Measurements from ENCODE around the gene CBFA2T3. TPM values are rescaled to one million over a fixed set of nuclear protein-coding genes. Genes with fewer than 3 reads are reported as not detected.

The CBFA2T3 gene
- total RNA-seq, 1 experiment from 2014 or later: 2.1 TPM

DNA sequence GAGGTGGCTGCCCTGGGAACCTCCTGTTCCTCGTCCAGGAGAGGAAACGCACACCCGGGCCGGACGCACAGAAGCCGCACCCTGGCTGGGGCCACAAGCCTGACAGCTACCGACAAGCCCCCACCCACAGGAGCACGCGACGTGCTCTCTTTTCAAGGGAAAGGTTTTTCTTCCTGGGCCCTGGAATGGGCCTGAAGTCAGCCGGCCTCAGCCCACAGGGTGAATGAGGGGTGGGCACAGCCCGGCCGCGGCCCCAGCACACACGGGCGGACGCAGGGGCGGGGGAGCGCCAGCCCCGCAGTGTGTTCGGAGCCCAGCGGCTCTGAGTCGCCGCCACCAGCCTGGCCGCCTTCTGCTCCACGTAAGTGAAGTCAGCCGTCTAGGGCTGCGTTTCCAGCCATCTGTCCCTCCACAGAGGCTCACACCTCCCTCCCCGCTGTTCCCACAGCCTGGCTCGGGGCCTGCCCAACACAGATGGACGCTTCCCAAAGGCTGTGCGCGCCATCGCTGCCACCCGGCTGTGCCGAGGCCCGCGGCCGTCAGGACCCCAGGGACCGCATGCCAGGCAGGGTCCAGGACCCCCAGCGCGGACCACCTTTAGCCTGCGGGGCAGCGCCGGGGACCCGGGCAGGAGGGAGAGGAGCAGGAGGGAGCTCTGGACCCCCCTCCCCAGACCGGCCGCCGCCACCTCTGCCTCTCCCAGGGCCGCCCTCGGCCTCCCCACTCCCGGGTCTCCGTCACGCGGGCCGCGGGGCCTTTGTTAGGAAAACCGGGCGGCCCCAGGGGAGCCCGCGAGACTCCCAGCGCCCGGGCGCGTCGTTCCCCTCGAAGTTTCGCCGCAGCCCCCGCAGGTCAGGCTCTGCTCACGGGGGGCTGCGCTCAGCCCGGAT lies 36.8 kb downstream of the CBFA2T3 start:
- H3K4me1 Mint-ChIP-seq (ENCODE audit: low read depth, unreplicated experiment): no peaks in the 10 kb centered on the region
- Histone ChIP-seq H3K27me3 (replicated peaks; ENCODE audit: control insufficient read depth, insufficient read depth, low read length) (no peaks in the 10 kb centered on the region; the same call in none of the 2 replicates), H3K4me3 (ENCODE audit: low read depth, low read length) (peak overlapping the region; percentile 39), H3K36me3 (ENCODE audit: control insufficient read depth, insufficient read depth, low read length) (no peaks in the 10 kb centered on the region), H3K9me3 (no peaks in the 10 kb centered on the region), H3K4me1 (peaks cover 4% of the 10 kb centered on the region; the same call in 1 of the 2 replicates)
- peak overlapping the region; percentile 11 for H3K4me3 Mint-ChIP-seq (ENCODE audit: unreplicated experiment)
- no peaks in the 10 kb centered on the region for H3K9me3 Mint-ChIP-seq (ENCODE audit: unreplicated experiment)
- no TSS peak for BruUV-seq (replicated peaks)
- TF ChIP-seq, protein P1, sequence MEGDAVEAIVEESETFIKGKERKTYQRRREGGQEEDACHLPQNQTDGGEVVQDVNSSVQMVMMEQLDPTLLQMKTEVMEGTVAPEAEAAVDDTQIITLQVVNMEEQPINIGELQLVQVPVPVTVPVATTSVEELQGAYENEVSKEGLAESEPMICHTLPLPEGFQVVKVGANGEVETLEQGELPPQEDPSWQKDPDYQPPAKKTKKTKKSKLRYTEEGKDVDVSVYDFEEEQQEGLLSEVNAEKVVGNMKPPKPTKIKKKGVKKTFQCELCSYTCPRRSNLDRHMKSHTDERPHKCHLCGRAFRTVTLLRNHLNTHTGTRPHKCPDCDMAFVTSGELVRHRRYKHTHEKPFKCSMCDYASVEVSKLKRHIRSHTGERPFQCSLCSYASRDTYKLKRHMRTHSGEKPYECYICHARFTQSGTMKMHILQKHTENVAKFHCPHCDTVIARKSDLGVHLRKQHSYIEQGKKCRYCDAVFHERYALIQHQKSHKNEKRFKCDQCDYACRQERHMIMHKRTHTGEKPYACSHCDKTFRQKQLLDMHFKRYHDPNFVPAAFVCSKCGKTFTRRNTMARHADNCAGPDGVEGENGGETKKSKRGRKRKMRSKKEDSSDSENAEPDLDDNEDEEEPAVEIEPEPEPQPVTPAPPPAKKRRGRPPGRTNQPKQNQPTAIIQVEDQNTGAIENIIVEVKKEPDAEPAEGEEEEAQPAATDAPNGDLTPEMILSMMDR (IDR thresholded peaks at IDR 0.05; ENCODE audit: insufficient read depth in 1 of 2, low read depth in 1 of 2, low read length in 1 of 2, severe bottlenecking in 1 of 2, unreplicated experiment in 1 of 2): no peak
- H3K27me3 Mint-ChIP-seq (ENCODE audit: insufficient read depth, unreplicated experiment): peaks cover 14% of the 10 kb centered on the region
- no peaks in the 10 kb centered on the region for H3K36me3 Mint-ChIP-seq (ENCODE audit: insufficient read depth, unreplicated experiment)
- ChIA-PET CTCF (no interaction called here), POLR2A (no interaction called here)
- no peak for DNase-seq
- intact Hi-C loops (cut with micrococcal nuclease; ENCODE audit: unreplicated experiment): loop anchor here (10.0 kb wide), 2 partner anchors 65 to 225 kb away; no protein-coding TSS in a partner anchor
- H3K27ac Mint-ChIP-seq (ENCODE audit: unreplicated experiment): no peak overlapping the region

DNA sequence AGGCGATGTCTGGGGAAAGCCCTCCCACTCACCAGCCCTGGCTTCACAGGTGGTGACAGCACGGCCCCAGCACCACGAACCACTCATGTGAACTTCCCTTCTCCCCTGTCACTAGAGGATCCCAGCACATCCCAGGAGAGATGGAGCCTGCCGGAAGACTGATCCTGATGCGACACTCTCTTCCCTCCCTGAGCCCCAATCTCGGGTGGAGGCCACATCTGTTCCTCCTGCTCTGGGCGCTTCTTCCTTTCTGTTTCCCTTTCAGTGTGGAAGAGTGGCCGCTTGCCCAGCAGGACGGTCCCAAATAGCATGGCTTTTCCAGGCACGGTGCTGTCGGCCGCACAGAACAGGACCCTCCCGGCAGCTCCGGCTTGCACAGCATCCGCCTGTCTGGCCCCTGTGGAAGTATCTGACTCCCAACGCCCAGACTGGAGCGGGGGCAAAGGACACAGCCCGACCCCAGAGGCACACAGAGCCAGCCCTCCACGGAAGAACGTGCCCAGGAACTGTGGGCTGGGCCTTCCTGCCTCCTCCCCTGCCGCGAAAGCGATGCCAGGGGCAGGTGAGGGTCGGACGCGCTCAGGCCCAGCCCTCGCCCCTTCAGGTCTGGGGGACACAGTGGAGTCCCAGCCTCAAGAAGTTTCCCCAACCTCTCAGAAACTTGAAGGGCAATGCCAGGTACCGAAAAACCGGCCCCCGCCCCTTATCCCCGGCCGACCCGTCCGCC lies 37.6 kb downstream of the CBFA2T3 start:
- Histone ChIP-seq H3K36me3 (ENCODE audit: control insufficient read depth, insufficient read depth, low read length) (no peaks in the 10 kb centered on the region), H3K4me3 (ENCODE audit: low read depth, low read length) (no peak overlapping the region), H3K9me3 (no peaks in the 10 kb centered on the region), H3K27me3 (replicated peaks; ENCODE audit: control insufficient read depth, insufficient read depth, low read length) (no peaks in the 10 kb centered on the region; the same call in none of the 2 replicates), H3K4me1 (peaks cover 4% of the 10 kb centered on the region; the same call in 1 of the 2 replicates)
- no TSS peak for BruUV-seq (replicated peaks)
- ChIA-PET POLR2A (no interaction called here), CTCF (no interaction called here)
- DNase-seq: no peak
- intact Hi-C loops (cut with micrococcal nuclease; ENCODE audit: unreplicated experiment): no loop called here
- Mint-ChIP-seq H3K27ac (ENCODE audit: unreplicated experiment) (no peak overlapping the region), H3K36me3 (ENCODE audit: insufficient read depth, unreplicated experiment) (no peaks in the 10 kb centered on the region), H3K4me1 (ENCODE audit: low read depth, unreplicated experiment) (no peaks in the 10 kb centered on the region), H3K9me3 (ENCODE audit: unreplicated experiment) (no peaks in the 10 kb centered on the region), H3K27me3 (ENCODE audit: insufficient read depth, unreplicated experiment) (peaks cover 9% of the 10 kb centered on the region), H3K4me3 (ENCODE audit: unreplicated experiment) (no peak overlapping the region)
- TF ChIP-seq, protein P1 (IDR thresholded peaks at IDR 0.05; ENCODE audit: insufficient read depth in 1 of 2, low read depth in 1 of 2, low read length in 1 of 2, severe bottlenecking in 1 of 2, unreplicated experiment in 1 of 2): no peak

DNA sequence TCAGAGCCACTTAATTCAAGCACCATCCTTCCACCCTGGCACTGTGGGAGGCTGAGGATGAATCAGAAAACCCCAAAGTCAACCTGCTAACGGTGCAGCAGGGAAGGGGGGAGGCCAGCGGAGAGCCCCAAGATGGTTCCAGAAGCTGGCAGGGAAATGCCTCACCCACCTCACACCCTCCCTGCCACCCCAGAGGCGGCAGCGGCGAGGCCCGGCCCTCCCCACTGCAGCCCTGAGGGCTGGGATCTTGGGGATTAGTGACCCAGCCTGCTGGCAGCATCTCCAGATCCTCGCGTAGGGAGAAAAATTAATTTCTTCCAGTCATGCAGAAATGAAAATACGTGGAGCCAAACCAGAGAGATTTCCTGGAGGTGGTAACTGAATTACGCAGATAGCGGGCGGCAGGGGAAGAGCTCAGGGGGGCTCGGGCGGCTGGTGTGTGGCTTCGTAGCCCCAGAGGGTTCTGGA lies 38.2 kb downstream of the CBFA2T3 start:
- POLR2A ChIA-PET: no interaction called here
- CTCF ChIA-PET: no interaction called here
- Histone ChIP-seq H3K4me3 (ENCODE audit: low read depth, low read length) (no peak overlapping the region), H3K9me3 (no peaks in the 10 kb centered on the region), H3K4me1 (peaks cover 4% of the 10 kb centered on the region; the same call in 1 of the 2 replicates), H3K36me3 (ENCODE audit: control insufficient read depth, insufficient read depth, low read length) (no peaks in the 10 kb centered on the region), H3K27me3 (replicated peaks; ENCODE audit: control insufficient read depth, insufficient read depth, low read length) (no peaks in the 10 kb centered on the region; the same call in none of the 2 replicates)
- Mint-ChIP-seq H3K36me3 (ENCODE audit: insufficient read depth, unreplicated experiment) (no peaks in the 10 kb centered on the region), H3K27me3 (ENCODE audit: insufficient read depth, unreplicated experiment) (peaks cover 7% of the 10 kb centered on the region), H3K9me3 (ENCODE audit: unreplicated experiment) (no peaks in the 10 kb centered on the region), H3K4me3 (ENCODE audit: unreplicated experiment) (no peak overlapping the region), H3K4me1 (ENCODE audit: low read depth, unreplicated experiment) (no peaks in the 10 kb centered on the region), H3K27ac (ENCODE audit: unreplicated experiment) (no peak overlapping the region)
- no peak for DNase-seq
- TF ChIP-seq, protein P1 (IDR thresholded peaks at IDR 0.05; ENCODE audit: insufficient read depth in 1 of 2, low read depth in 1 of 2, low read length in 1 of 2, severe bottlenecking in 1 of 2, unreplicated experiment in 1 of 2): no peak
- BruUV-seq (replicated peaks): no TSS peak
- intact Hi-C loops (cut with micrococcal nuclease; ENCODE audit: unreplicated experiment): no loop called here

Measured in Caco-2 (cell line).